Peyer's patch (tissue), 4 donors: Measurements from ENCODE around the gene RHBDL3. TPM values are rescaled to one million over a fixed set of nuclear protein-coding genes. Genes with fewer than 3 reads are reported as not detected.

Source experiments
- DNase-seq, 3 donors: peaks; one replicate each; pipeline ENCODE4 v3.0.0-alpha.2; 2017 to 2019
- H3K27ac ChIP-seq, 4 donors: fragments of 200-600 bp; sonication (generic); one replicate each; pipeline ENCODE4 v1.5.1; 2016 to 2019
- H3K27me3 ChIP-seq, 2 donors: fragments of 200-600 bp; sonication (generic); one replicate each; pipeline ENCODE4 v1.5.1; 2019
- H3K36me3 ChIP-seq, 3 donors: fragments of 200-600 bp; sonication (generic); one replicate each; pipeline ENCODE4 v1.5.1; 2016 to 2019
- H3K4me1 ChIP-seq, 4 donors: fragments of 200-600 bp; sonication (generic); one replicate each; pipeline ENCODE4 v1.5.1; 2016 to 2019
- H3K4me3 ChIP-seq, 4 donors: fragments of 200-600 bp; sonication (generic); 1 replicate in 3 of 4; 2 replicates in 1 of 4; pipeline ENCODE4 v1.5.1; 2016 to 2019; ENCODE audit warnings: mild to moderate bottlenecking in 1 of 4
- H3K9me3 ChIP-seq, 4 donors: fragments of 200-600 bp; sonication (generic); one replicate each; pipeline ENCODE4 v1.5.1; 2016 to 2019; ENCODE audit warnings: mild to moderate bottlenecking in 1 of 4
- CTCF ChIP-seq, 6 experiments: fragments of 450-650 bp in 4 of 6; fragments of 200-600 bp in 2 of 6; sonication (generic) in 1 of 6; IDR thresholded peaks; one replicate each; pipeline ENCODE4 v1.5.1; 2017 to 2019; ENCODE audit warnings: antibody characterized with exemption in 6 of 6, mild to moderate bottlenecking in 3 of 6, moderate library complexity in 1 of 6
- POLR2A ChIP-seq, 2 donors: fragments of 450-650 bp; IDR thresholded peaks; one replicate each; pipeline ENCODE4 v1.5.1; 2017; ENCODE audit warnings: antibody characterized with exemption in 2 of 2, mild to moderate bottlenecking in 2 of 2, moderate library complexity in 2 of 2
- total RNA-seq, 4 donors: library from RNA; depleted of rRNA; stranded (reverse); fragments of >200 nt; gene quantifications; one replicate each; pipeline ENCODE4 v1.1.0, GENCODE V29; 2016

Gene RHBDL3
- total RNA-seq, 4 donors from 2014 or later: 0.28 to 0.40 TPM; not detected in 2

DNA sequence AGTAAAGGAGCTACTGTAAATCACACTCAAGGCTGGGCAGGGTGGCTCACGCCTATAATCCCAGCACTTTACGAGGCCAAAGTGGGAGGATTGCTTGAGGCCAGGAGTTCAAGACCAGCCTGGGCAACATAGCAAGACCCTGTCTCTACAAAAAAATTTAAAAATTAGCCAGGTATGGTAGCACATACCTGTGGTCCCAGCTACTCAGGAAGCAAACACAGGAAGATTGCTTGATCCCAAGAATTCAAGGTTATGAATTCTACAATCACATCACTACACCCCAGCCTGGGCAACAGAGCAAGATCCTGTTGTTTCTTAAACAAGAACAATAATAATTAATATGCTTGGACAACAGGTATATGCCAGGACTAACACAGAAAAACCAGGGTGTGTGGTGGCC is 13.2 kb downstream of the RHBDL3 start:
- Histone ChIP-seq H3K9me3 (no peaks in the 10 kb centered on the region), H3K4me1 (no peaks in the 10 kb centered on the region), H3K27me3 (no peaks in the 10 kb centered on the region), H3K4me3 (no peak overlapping the region), H3K27ac (no peak overlapping the region), H3K36me3 (no peaks in the 10 kb centered on the region)
- DNase-seq: no peak
- no peak for TF ChIP-seq POLR2A (IDR thresholded peaks at IDR 0.05)
- TF ChIP-seq CTCF (IDR thresholded peaks at IDR 0.05): no peak

- TF ChIP-seq CTCF (IDR thresholded peaks at IDR 0.05) (no peak), POLR2A (IDR thresholded peaks at IDR 0.05) (no peak)
- DNase-seq: no peak
Measured at GRCh38 chr17:32279891-32280716, 14.5 kb downstream of the RHBDL3 start.

GRCh38 chr17:32281011-32281451 is 15.4 kb downstream of the RHBDL3 start:
- DNase-seq: no peak
- TF ChIP-seq CTCF (IDR thresholded peaks at IDR 0.05) (no peak), POLR2A (IDR thresholded peaks at IDR 0.05) (no peak)
- Histone ChIP-seq H3K36me3 (no peaks in the 10 kb centered on the region), H3K27ac (no peak overlapping the region), H3K9me3 (no peaks in the 10 kb centered on the region), H3K4me3 (no peak overlapping the region), H3K4me1 (no peaks in the 10 kb centered on the region), H3K27me3 (no peaks in the 10 kb centered on the region)

More at GRCh38 chr17:32279891-32280716, 14.5 kb downstream of the RHBDL3 start:
- H3K36me3 ChIP-seq: no peaks in the 10 kb centered on the region
- no peaks in the 10 kb centered on the region for H3K9me3 ChIP-seq
- no peak overlapping the region for H3K27ac ChIP-seq
- H3K27me3 ChIP-seq: no peaks in the 10 kb centered on the region
- no peak overlapping the region for H3K4me3 ChIP-seq
- no peaks in the 10 kb centered on the region for H3K4me1 ChIP-seq

GRCh38 chr17:32283745-32284201 is 18.1 kb downstream of the RHBDL3 start:
- H3K9me3 ChIP-seq: no peaks in the 10 kb centered on the region
- no peaks in the 10 kb centered on the region for H3K27me3 ChIP-seq
- DNase-seq: no peak
- H3K4me3 ChIP-seq: no peak overlapping the region
- TF ChIP-seq CTCF (IDR thresholded peaks at IDR 0.05) (no peak), POLR2A (IDR thresholded peaks at IDR 0.05) (no peak)
- H3K4me1 ChIP-seq: no peaks in the 10 kb centered on the region
- H3K27ac ChIP-seq: no peak overlapping the region
- H3K36me3 ChIP-seq: no peaks in the 10 kb centered on the region

DNA sequence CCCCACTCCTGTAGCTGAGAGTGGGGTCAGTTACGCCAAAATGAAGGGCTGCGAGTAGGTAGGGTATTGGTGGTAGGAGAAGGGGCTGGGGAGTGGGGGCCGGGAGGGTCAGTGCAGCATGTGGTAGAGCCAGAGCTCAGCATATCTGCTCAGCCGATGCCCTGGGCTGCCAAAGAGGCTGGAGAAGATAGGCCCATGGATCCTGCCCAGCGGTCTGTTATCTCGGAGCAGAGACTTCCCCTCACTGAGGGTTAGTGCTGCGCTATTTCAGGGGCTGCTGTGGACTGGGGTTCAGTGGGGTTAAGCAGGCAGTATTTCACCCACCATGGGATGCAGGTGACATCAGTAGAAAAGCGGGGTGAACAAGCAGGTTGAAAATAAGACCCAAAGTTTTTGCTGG is 19.7 kb downstream of the RHBDL3 start:
- Histone ChIP-seq H3K4me3 (no peak overlapping the region), H3K27me3 (no peaks in the 10 kb centered on the region), H3K27ac (no peak overlapping the region), H3K4me1 (no peaks in the 10 kb centered on the region), H3K36me3 (no peaks in the 10 kb centered on the region), H3K9me3 (no peaks in the 10 kb centered on the region)
- DNase-seq: no peak
- TF ChIP-seq POLR2A (IDR thresholded peaks at IDR 0.05) (no peak), CTCF (IDR thresholded peaks at IDR 0.05) (no peak)
